Measurements from ENCODE around the gene TPBGL. TPM values are rescaled to one million over a fixed set of nuclear protein-coding genes. Genes with fewer than 3 reads are reported as not detected.

TPBGL gene
- polyA plus RNA-seq, 1 of the 3 experiments (the other 2 are of a cell fraction): 0.03 TPM

GRCh38 chr11:75280770-75281468, 40.3 kb downstream of the TPBGL start (continued):
- no peak for TF ChIP-seq GATA2 (CRISPR knock-in tag; IDR thresholded peaks at IDR 0.05)
- no peak for TF ChIP-seq NRF1 (IDR thresholded peaks at IDR 0.05; ENCODE audit: low read depth, low read length)
- no peak for TF ChIP-seq SIN3A (IDR thresholded peaks at IDR 0.05; ENCODE audit: borderline replicate concordance, low read depth, low read length)
- TF ChIP-seq EZH2phosphoT487 (IDR thresholded peaks at IDR 0.05; ENCODE audit: borderline replicate concordance, low read depth): no peak
- TF ChIP-seq FOXJ3 (CRISPR knock-in tag; IDR thresholded peaks at IDR 0.05): no peak

DNA sequence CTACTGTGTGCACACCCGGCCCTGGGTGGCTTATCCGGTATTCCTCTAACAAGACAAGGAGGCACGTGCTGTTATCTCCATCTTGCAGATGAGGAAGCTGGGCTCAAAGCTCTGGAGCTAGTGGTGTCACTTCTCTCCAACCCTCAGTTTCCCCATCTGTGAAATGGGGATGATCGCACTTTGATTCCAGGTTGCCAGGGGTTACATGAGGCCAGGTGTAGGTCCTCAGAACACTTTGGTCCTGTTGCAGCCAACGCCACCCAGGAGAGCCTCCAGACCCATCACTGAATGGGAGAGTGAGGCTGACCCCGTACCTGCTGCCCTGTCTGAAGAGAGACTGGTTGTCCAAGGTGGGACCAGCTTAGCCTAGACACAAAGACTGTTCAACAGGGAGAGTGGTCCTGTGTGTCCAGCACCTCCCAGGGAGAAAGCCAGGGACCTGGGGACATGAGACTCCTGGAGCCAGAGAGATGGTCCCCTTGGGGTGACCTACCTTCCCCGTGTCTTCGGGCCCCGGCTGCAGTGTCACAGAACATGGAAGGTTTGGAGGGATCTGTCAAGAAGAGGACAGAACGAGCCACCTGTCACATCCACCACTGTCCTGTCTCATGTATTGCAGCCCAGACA, 41.0 kb downstream of the TPBGL start:
- no peak overlapping the region for H3K4me3 ChIP-seq (ENCODE audit: low read depth in 2 of 2, low read length in 1 of 2)
- peaks cover 0 to 5% of the 10 kb centered on the region in 2 experiments for H3K36me3 ChIP-seq (replicated peaks in 1 of 2; ENCODE audit: control insufficient read depth in 1 of 2, insufficient read depth in 2 of 2, low read length in 1 of 2)
- H3K9me3 ChIP-seq: no peaks in the 10 kb centered on the region
- H4K20me1 ChIP-seq (ENCODE audit: insufficient read depth): no peaks in the 10 kb centered on the region
- 88% methylated on average over 10 of the region's 10 CpGs for WGBS (ENCODE audit: low lambda C conversion rate)
- ChIA-PET POLR2A (no interaction called here), CTCF (interaction anchor here (0.5 to 27.4 kb wide), 13 partner anchors 11 to 179 kb away, joined by 3 to 701 read pairs (median 8); partner anchors contain the start of gene ARRB1)
- H3F3A ChIP-seq (replicated peaks; ENCODE audit: insufficient read depth): no peaks in the 10 kb centered on the region
- TF ChIP-seq RXRA (IDR thresholded peaks at IDR 0.05; ENCODE audit: borderline replicate concordance, low read depth) (no peak), PBX3 (IDR thresholded peaks at IDR 0.05) (no peak), SMC3 (IDR thresholded peaks at IDR 0.05; ENCODE audit: low read depth, low read length) (no peak), TEAD4 (IDR thresholded peaks at IDR 0.05; ENCODE audit: borderline replicate concordance, insufficient read depth) (no peak), USF2 (IDR thresholded peaks at IDR 0.05; ENCODE audit: borderline replicate concordance, low read depth, low read length) (no peak), CHD2 (IDR thresholded peaks at IDR 0.05; ENCODE audit: low read length, partially characterized antibody) (no peak), EP300 (IDR thresholded peaks at IDR 0.05; ENCODE audit: borderline replicate concordance in 1 of 2, low read depth in 1 of 2, low read length in 1 of 2) (no peak), NFIC (IDR thresholded peaks at IDR 0.05; ENCODE audit: borderline replicate concordance) (no peak)
- TF ChIP-seq, protein P1, sequence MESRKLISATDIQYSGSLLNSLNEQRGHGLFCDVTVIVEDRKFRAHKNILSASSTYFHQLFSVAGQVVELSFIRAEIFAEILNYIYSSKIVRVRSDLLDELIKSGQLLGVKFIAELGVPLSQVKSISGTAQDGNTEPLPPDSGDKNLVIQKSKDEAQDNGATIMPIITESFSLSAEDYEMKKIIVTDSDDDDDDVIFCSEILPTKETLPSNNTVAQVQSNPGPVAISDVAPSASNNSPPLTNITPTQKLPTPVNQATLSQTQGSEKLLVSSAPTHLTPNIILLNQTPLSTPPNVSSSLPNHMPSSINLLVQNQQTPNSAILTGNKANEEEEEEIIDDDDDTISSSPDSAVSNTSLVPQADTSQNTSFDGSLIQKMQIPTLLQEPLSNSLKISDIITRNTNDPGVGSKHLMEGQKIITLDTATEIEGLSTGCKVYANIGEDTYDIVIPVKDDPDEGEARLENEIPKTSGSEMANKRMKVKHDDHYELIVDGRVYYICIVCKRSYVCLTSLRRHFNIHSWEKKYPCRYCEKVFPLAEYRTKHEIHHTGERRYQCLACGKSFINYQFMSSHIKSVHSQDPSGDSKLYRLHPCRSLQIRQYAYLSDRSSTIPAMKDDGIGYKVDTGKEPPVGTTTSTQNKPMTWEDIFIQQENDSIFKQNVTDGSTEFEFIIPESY (IDR thresholded peaks at IDR 0.05; ENCODE audit: borderline replicate concordance, low read depth): no peak
- H3K27ac ChIP-seq (ENCODE audit: low read depth in 2 of 2, low read length in 1 of 2): no peak overlapping the region
- H3K9ac ChIP-seq: no peak overlapping the region
- no peak overlapping the region for H2AFZ ChIP-seq (ENCODE audit: low read depth)
- H3K27me3 ChIP-seq (ENCODE audit: insufficient read depth): no peaks in the 10 kb centered on the region
- peaks cover 0 to 17% of the 10 kb centered on the region in 2 experiments; a peak in 1 of 4 replicates for H3K4me1 ChIP-seq (ENCODE audit: control insufficient read depth in 1 of 2, insufficient read depth in 2 of 2, low read depth in 1 of 2, low read length in 1 of 2)
- H3K9me2 ChIP-seq: no peaks in the 10 kb centered on the region
- DNase-seq: no peak
- H3K4me2 ChIP-seq: no peak overlapping the region
- H3K79me2 ChIP-seq (ENCODE audit: insufficient read depth): no peaks in the 10 kb centered on the region
